Testis (tissue), 3 donors: ENCODE measurements around the gene RNASE7. TPM values are rescaled to one million over a fixed set of nuclear protein-coding genes. Genes with fewer than 3 reads are reported as not detected.
"Not testable (repeated sequence)": the region's sequence is repeated elsewhere in the genome, so short reads cannot be mapped to it uniquely, and the experiment has no call there.

Source experiments
- DNase-seq: peaks from one replicate; pipeline ENCODE4 v3.0.0-alpha.2; 2019
- H3K27ac ChIP-seq, 2 donors: fragments of 200-600 bp; sonication (generic); one replicate each; pipeline ENCODE4 v1.5.1; 2019
- H3K27me3 ChIP-seq: fragments of 200-600 bp; sonication (generic); one replicate; pipeline ENCODE4 v1.5.1; 2019
- H3K36me3 ChIP-seq: fragments of 200-600 bp; sonication (generic); one replicate; pipeline ENCODE4 v1.5.1; 2017; ENCODE audit warnings: low read depth; ENCODE audit errors: missing control alignments
- H3K4me1 ChIP-seq: fragments of 200-600 bp; sonication (generic); one replicate; pipeline ENCODE4 v1.5.1; 2019
- H3K4me3 ChIP-seq, 2 donors: fragments of 200-600 bp; sonication (generic); one replicate each; pipeline ENCODE4 v1.5.1; 2017 to 2019
- H3K9me3 ChIP-seq: fragments of 200-600 bp; sonication (generic); one replicate; pipeline ENCODE4 v1.5.1; 2017
- POLR2A ChIP-seq: fragments of 450-650 bp; IDR thresholded peaks from one replicate; pipeline ENCODE4 v1.6.1; 2017; ENCODE audit warnings: antibody characterized with exemption, mild to moderate bottlenecking, moderate library complexity
- WGBS, 2 donors: methylation state at CpG; one replicate each; pipeline ENCODE4 v1.1.5; 2018; 5-methylcytosine and 5-hydroxymethylcytosine counted together
- intact Hi-C: fragments of 100-400 bp; cut with DNase I; formaldehyde crosslinking; loops from one replicate; pipeline ENCODE4 v1.15.1; 2023; ENCODE audit warnings: low total_unique reads
- polyA plus RNA-seq: library from polyadenylated mRNA; stranded (reverse); fragments of 350-450 nt; fragmentation: Illumina TruSeq; extraction: RNeasy Lipid Tissue Mini Kit (QIAGEN cat#74804); gene quantifications from one replicate; pipeline ENCODE4 v1.2.3, GENCODE V29; 2014; ENCODE audit warnings: low read depth, low replicate concordance; ENCODE audit not compliant: insufficient read depth
- total RNA-seq, 2 donors: library from RNA; depleted of rRNA; stranded (reverse); fragments of >200 nt; gene quantifications; one replicate each; pipeline ENCODE4 v1.2.3, GENCODE V29; 2016
- TF ChIP-seq, protein P1 (sequence below), 3 experiments: fragments of 450-650 bp in 2 of 3; fragments of 200-600 bp in 1 of 3; sonication (generic) in 1 of 3; IDR thresholded peaks; one replicate each; pipeline ENCODE4 v1.5.1; 2016 to 2019; ENCODE audit warnings: antibody characterized with exemption in 3 of 3, mild to moderate bottlenecking in 2 of 3, moderate library complexity in 1 of 3

RNASE7 gene
- total and polyA plus RNA-seq, 3 donors from 2014 or later: 0.24 to 0.55 (median 0.43) TPM

DNA sequence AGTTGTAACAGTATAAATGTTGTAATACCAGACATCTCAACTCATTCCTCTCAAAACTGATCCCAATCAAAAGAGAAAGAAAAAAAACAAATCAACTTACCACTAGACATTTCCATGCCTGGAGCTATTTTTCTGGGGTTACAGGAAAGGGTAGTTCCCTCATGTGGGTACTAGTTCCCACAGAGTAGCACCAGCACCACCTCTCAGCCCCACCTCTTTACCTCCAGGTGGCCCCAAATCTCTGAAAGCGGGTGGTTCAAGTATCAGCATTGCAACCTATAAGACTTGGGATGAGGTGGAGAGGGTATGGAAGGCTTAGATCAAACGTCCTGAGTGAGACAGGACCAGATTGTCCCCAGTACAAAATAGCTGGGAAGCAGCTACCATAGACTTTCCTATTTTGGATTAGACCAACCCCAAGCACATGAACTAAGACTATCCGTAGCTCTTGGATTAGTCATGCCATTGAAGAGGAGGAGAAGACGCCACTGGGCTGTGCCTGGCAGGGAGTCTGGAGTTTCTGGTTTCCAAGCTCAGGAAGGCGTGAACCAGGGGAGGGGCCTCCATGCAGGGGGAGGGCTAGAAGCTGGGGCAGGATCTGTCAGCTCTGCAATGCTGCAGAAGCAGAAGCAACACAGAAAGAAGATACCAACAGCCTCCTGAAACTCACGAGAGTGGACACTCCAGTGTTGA lies 43.3 kb upstream of the RNASE7 start, which contains the start of gene SLC39A2:
TSS of gene SLC39A2 (plus strand) at position 620 of the 693 bp plus-strand sequence. CDS start 154 bp downstream, outside the sequence.
- Histone ChIP-seq H3K36me3 (no peaks in the 10 kb centered on the region), H3K27me3 (no peaks in the 10 kb centered on the region), H3K9me3 (no peaks in the 10 kb centered on the region), H3K4me1 (no peaks in the 10 kb centered on the region), H3K27ac (no peak within 1 kb of the TSS), H3K4me3 (no peak within 1 kb of the TSS)
- 66 to 72% methylated on average over 6 of the region's 6 CpGs for WGBS, 2 donors
- no peak for DNase-seq
- TF ChIP-seq POLR2A: no peak
- TF ChIP-seq, protein P1, sequence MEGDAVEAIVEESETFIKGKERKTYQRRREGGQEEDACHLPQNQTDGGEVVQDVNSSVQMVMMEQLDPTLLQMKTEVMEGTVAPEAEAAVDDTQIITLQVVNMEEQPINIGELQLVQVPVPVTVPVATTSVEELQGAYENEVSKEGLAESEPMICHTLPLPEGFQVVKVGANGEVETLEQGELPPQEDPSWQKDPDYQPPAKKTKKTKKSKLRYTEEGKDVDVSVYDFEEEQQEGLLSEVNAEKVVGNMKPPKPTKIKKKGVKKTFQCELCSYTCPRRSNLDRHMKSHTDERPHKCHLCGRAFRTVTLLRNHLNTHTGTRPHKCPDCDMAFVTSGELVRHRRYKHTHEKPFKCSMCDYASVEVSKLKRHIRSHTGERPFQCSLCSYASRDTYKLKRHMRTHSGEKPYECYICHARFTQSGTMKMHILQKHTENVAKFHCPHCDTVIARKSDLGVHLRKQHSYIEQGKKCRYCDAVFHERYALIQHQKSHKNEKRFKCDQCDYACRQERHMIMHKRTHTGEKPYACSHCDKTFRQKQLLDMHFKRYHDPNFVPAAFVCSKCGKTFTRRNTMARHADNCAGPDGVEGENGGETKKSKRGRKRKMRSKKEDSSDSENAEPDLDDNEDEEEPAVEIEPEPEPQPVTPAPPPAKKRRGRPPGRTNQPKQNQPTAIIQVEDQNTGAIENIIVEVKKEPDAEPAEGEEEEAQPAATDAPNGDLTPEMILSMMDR (IDR thresholded peaks at IDR 0.05): no peak
- intact Hi-C loops: no loop called here

DNA sequence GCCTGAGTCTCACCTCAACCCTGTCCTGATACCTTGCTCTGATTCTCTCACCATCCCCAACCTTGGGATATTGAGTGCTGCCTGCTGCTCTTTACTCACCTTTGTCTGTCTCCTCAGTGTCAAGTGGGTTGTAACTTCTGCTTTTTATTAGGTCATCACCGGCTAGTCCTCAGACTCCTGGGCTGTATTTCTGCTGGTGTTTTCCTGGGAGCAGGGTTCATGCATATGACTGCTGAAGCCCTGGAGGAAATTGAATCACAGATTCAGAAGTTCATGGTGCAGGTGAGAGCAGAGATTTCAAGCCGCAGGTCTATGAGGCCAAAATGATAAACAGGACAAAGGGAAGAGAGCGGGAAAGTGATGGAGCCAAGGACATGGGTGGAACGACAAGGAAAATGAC lies 42.6 kb upstream of the RNASE7 start:
- Histone ChIP-seq H3K9me3 (no peaks in the 10 kb centered on the region), H3K4me1 (no peaks in the 10 kb centered on the region), H3K4me3 (no peak overlapping the region), H3K36me3 (no peaks in the 10 kb centered on the region), H3K27me3 (no peaks in the 10 kb centered on the region), H3K27ac (no peak overlapping the region)
- DNase-seq: no peak
- TF ChIP-seq, protein P1 (IDR thresholded peaks at IDR 0.05): no peak
- TF ChIP-seq POLR2A: no peak
- intact Hi-C loops: no loop called here
- 73 to 85% methylated on average over 4 of the region's 4 CpGs for WGBS, 2 donors

DNA sequence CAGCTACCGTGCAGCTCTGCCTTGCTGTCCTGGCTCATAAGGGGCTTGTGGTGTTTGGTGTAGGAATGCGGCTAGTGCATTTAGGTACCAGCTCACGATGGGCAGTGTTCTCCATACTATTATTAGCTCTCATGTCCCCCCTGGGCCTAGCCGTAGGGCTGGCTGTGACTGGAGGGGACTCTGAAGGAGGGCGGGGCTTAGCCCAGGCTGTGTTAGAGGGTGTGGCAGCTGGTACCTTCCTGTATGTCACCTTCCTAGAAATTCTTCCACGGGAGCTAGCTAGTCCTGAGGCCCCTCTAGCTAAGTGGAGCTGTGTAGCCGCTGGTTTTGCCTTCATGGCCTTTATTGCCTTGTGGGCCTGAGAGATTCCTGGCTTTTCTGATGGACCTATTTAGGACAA lies 40.9 kb upstream of the RNASE7 start:
- DNase-seq: no peak
- TF ChIP-seq, protein P1 (IDR thresholded peaks at IDR 0.05): no peak
- TF ChIP-seq POLR2A: no peak
- H3K36me3 ChIP-seq: no peaks in the 10 kb centered on the region

DNA sequence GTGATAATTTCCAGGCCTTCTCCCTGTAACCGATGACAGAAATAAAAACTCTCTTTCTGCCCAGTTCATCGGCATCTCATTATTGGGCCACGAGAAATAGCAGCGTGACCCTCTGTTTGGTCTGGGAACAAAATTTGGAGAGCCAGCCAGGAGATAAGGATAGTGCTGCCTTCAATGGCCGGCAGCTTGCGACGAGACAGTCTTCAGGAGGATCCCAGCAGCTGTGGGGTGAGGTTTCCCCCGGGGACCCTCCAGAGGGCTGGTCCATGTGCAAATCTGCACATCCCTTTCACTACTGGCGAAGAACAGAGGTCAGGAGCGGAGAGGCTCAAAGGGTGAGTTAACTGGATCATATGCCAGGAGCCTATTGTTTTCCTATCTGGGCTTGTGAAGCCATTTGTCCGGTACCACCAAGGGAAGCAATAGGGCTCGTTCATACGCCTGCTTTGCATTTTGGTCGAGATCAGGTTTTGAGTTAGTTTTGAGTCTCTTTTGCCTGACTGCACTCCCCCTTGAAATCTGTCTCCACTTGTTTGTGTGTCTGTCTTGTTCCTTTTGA lies 38.3 kb upstream of the RNASE7 start:
- H3K27ac ChIP-seq: peak overlapping the region in 1 of 2 donors; percentile 50
- DNase-seq: no peak
- TF ChIP-seq POLR2A: no peak
- TF ChIP-seq, protein P1 (IDR thresholded peaks at IDR 0.05): no peak
- H3K4me3 ChIP-seq: no peak overlapping the region
- no peaks in the 10 kb centered on the region for H3K27me3 ChIP-seq
- intact Hi-C loops: no loop called here
- no peaks in the 10 kb centered on the region for H3K36me3 ChIP-seq
- no peaks in the 10 kb centered on the region for H3K9me3 ChIP-seq
- WGBS, 2 donors: 64 to 69% methylated on average over 14 of the region's 14 CpGs
- no peaks in the 10 kb centered on the region for H3K4me1 ChIP-seq

More for the DNA sequence above, 40.9 kb upstream of the RNASE7 start:
- H3K27ac ChIP-seq: no peak overlapping the region
- no peaks in the 10 kb centered on the region for H3K27me3 ChIP-seq
- H3K4me1 ChIP-seq: no peaks in the 10 kb centered on the region
- no peak overlapping the region for H3K4me3 ChIP-seq
- intact Hi-C loops: no loop called here
- no peaks in the 10 kb centered on the region for H3K9me3 ChIP-seq
- WGBS, 2 donors: 80 to 82% methylated on average over 7 of the region's 7 CpGs

DNA sequence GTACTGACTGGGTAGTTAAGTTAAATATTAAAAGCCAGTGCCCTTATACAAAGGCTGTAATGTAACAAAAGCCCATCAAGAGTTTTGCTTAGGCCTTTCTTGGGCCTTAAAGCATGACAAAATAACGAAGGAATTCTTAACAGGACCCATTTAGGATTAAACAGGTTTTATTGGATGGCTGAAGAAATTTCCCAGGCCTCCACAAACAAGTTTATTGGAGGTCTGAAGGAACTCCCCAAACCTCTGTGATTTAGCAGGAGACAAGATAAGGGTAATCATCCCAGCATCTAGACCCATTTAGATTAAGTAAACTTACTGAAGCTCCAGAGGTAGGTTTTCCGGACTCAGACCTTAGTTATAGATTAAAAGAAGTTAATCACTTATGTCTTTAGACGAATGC lies 32.4 kb upstream of the RNASE7 start:
- H3K4me1 ChIP-seq, DNase-seq, H3K27me3 ChIP-seq, H3K4me3 ChIP-seq, H3K27ac ChIP-seq, H3K36me3 ChIP-seq, H3K9me3 ChIP-seq: not testable (repeated sequence)
- 82 to 85% methylated on average over 3 of the region's 3 CpGs for WGBS, 2 donors
- intact Hi-C loops: loop anchor here (10.0 kb wide), 1 partner anchor 85 kb away; the partner anchor contains the start of gene ZNF219
